HepG2 (cell line): Measurements from ENCODE around the gene RAMP1. TPM values are rescaled to one million over a fixed set of nuclear protein-coding genes. Genes with fewer than 3 reads are reported as not detected.

Experiments
- ATAC-seq: fragments of 200-7000 bp; cut with Tn5 transposase; 3 replicates; pipeline ENCODE4 v1.9.1; 2020; ENCODE audit warnings: mild to moderate bottlenecking, moderate library complexity
- BruUV-seq: library from RNA; stranded (reverse); fragments of 400-500 nt; replicated peaks from 2 replicates; lab custom pipeline; 2021; lab: Mats Ljungman, UMichigan
- CTCF ChIA-PET: fragments of 300-600 bp; formaldehyde crosslinking; extraction: SDS; loops from one replicate; lab custom pipeline; 2021; ENCODE audit warnings: low total read pairs, inconsistent platforms, low intra/inter-chr PET ratio; lab: Yijun Ruan, JAX
- POLR2A ChIA-PET: fragments of 350-600 bp; sonication (Branson Sonifier 250); formaldehyde crosslinking; loops from one replicate; lab custom pipeline; 2020; ENCODE audit warnings: antibody characterized with exemption, inconsistent platforms; lab: Yijun Ruan, JAX
- DNase-seq: peaks from one replicate; pipeline ENCODE4 v3.0.0-alpha.2; 2015; ENCODE audit warnings: low spot score
- FAIRE-seq: peaks from 3 replicates; lab custom pipeline; 2011; peaks lifted over from hg19 to GRCh38; lab: Jason Lieb, UNC
- H2AFZ ChIP-seq: one replicate; pipeline ENCODE4 v1.6.1; 2011; ENCODE audit warnings: low read length, inconsistent platforms
- H3K27ac ChIP-seq: fragments of 300-600 bp; 3 replicates; pipeline ENCODE4 v1.8.0; 2011; ENCODE audit warnings: mixed run types, mild to moderate bottlenecking, mixed read lengths, low read length, inconsistent platforms; ENCODE audit not compliant: insufficient read depth; ENCODE audit errors: extremely low read length
- H3K27me3 ChIP-seq, 2 experiments: fragments of 200-600 bp in 1 of 2; 2 replicates in 1 of 2; 3 replicates in 1 of 2; pipeline versions ENCODE4 v1.6.0 to v1.8.0; 2011; ENCODE audit warnings: low read length in 2 of 2, mild to moderate bottlenecking in 2 of 2, moderate library complexity in 2 of 2, inconsistent platforms in 1 of 2; ENCODE audit not compliant: insufficient read depth in 2 of 2, control insufficient read depth in 1 of 2
- H3K36me3 ChIP-seq, 2 experiments: fragments of 200-600 bp in 1 of 2; replicated peaks in 1 of 2; 2 replicates in 1 of 2; 3 replicates in 1 of 2; pipeline versions ENCODE4 v1.5.1 to v1.8.0; 2011; ENCODE audit warnings: low read length in 2 of 2, inconsistent platforms in 1 of 2; ENCODE audit not compliant: insufficient read depth in 2 of 2, control insufficient read depth in 1 of 2
- H3K4me1 ChIP-seq: 2 replicates; pipeline ENCODE4 v1.5.1; 2012; ENCODE audit warnings: low read length, inconsistent platforms; ENCODE audit not compliant: insufficient read depth
- H3K4me2 ChIP-seq: 2 replicates; pipeline ENCODE4 v1.6.0; 2011; ENCODE audit warnings: low read depth, low read length, inconsistent platforms
- H3K4me3 ChIP-seq, 3 experiments: fragments of 200-600 bp in 1 of 3; sonication (generic), shearing (Covaris generic) in 1 of 3; replicated peaks in 1 of 3; 2 replicates each; pipeline ENCODE4 v1.5.1; 2011 to 2016; ENCODE audit warnings: low read length in 3 of 3, inconsistent platforms in 2 of 3, low read depth in 2 of 3, mild to moderate bottlenecking in 2 of 3, control low read depth in 1 of 3, mixed read lengths in 1 of 3; ENCODE audit not compliant: insufficient read depth in 1 of 3
- H3K79me2 ChIP-seq: one replicate; pipeline ENCODE4 v1.6.1; 2011; ENCODE audit warnings: low read length, inconsistent platforms; ENCODE audit not compliant: insufficient read depth
- H3K9ac ChIP-seq: 2 replicates; pipeline ENCODE4 v1.6.0; 2011; ENCODE audit warnings: mild to moderate bottlenecking, low read depth, low read length, inconsistent platforms; ENCODE audit not compliant: insufficient read depth
- H3K9me3 ChIP-seq: 2 replicates; pipeline ENCODE4 v1.5.1; 2012; ENCODE audit warnings: mild to moderate bottlenecking, low read length
- H4K20me1 ChIP-seq: 2 replicates; pipeline ENCODE4 v1.6.0; 2011; ENCODE audit warnings: inconsistent platforms, mild to moderate bottlenecking, low read length, moderate library complexity; ENCODE audit not compliant: insufficient read depth
- CEBPB ChIP-seq: IDR thresholded peaks from 2 replicates; pipeline ENCODE4 v1.6.1; 2011; ENCODE audit warnings: low read depth, low read length, improper control_type of control experiment, borderline replicate concordance
- DR1 ChIP-seq: sonication (generic); formaldehyde crosslinking; IDR thresholded peaks from 2 replicates; pipeline ENCODE4 v1.8.0; 2021; ENCODE audit warnings: mild to moderate bottlenecking, missing genetic modification reagents, inconsistent platforms
- FIP1L1 ChIP-seq: fragments of 200-400 bp; formaldehyde crosslinking; IDR thresholded peaks from 2 replicates; pipeline ENCODE4 v1.6.1; 2018; ENCODE audit warnings: low read depth, mild to moderate bottlenecking, low read length, moderate library complexity, borderline replicate concordance; ENCODE audit not compliant: insufficient read depth
- HNF4G ChIP-seq, 2 experiments: sonication (generic) in 1 of 2; formaldehyde crosslinking in 1 of 2; IDR thresholded peaks; 2 replicates each; pipeline versions ENCODE4 v1.4.0 to v1.6.1; 2011 to 2020; ENCODE audit warnings: borderline replicate concordance in 2 of 2, low read depth in 2 of 2, mild to moderate bottlenecking in 2 of 2, low read length in 1 of 2, missing genetic modification reagents in 1 of 2, moderate library complexity in 1 of 2
- MAFK ChIP-seq, 2 experiments: IDR thresholded peaks in 1 of 2; conservative IDR thresholded peaks in 1 of 2; 2 replicates each; pipeline ENCODE4 v1.6.1; 2011; ENCODE audit warnings: improper control_type of control experiment in 2 of 2, low read length in 2 of 2
- SMYD3 ChIP-seq: sonication (generic); formaldehyde crosslinking; IDR thresholded peaks from 2 replicates; pipeline ENCODE4 v1.8.1; 2023; ENCODE audit warnings: mild to moderate bottlenecking, missing genetic modification reagents
- ZNF562 ChIP-seq: sonication (generic); formaldehyde crosslinking; IDR thresholded peaks from 2 replicates; pipeline ENCODE4 v1.8.0; 2022; ENCODE audit warnings: missing genetic modification reagents, borderline replicate concordance
- WGBS: methylation state at CpG from one replicate; pipeline ENCODE4 v1.1.6; 2017; ENCODE audit warnings: low lambda C conversion rate; 5-methylcytosine and 5-hydroxymethylcytosine counted together
- in situ Hi-C: cut with HindIII; loops from 2 replicates; pipeline ENCODE4 v1.10.0; 2017; ENCODE audit warnings: low pct_unique_long_range_greater_than_20kb; ENCODE audit not compliant: extremely low pct_ligation_motif_present
- intact Hi-C: fragments of 100-400 bp; cut with micrococcal nuclease; formaldehyde crosslinking; loops from one replicate; pipeline ENCODE4 v1.10.0; 2022; ENCODE audit not compliant: unreplicated experiment
- polyA plus RNA-seq, 8 experiments: library from polyadenylated mRNA; depleted of rRNA in 3 of 8; stranded (reverse) in 7 of 8; unstranded in 1 of 8; fragments of >200 nt; fragmentation: Illumina TruSeq in 4 of 8; extraction: Trizol in 4 of 8; gene quantifications; 2 replicates each; pipeline versions ENCODE4 v1.2.1 to v1.2.3, GENCODE V29; 2011 to 2016; ENCODE audit warnings: low read depth in 4 of 8, missing spikeins in 1 of 8, mixed read lengths in 1 of 8; ENCODE audit not compliant: insufficient read depth in 1 of 8
- total RNA-seq, 5 experiments: library from RNA; depleted of rRNA; stranded (reverse); fragments of >200 nt; fragmentation: Illumina TruSeq; extraction: Trizol; gene quantifications; 2 replicates each; pipeline ENCODE4 v1.2.3, GENCODE V29; 2016; ENCODE audit warnings: low read depth in 1 of 5
- TF ChIP-seq, protein P1 (sequence below): sonication (generic); formaldehyde crosslinking; IDR thresholded peaks from 2 replicates; pipeline ENCODE4 v1.5.1; 2020; ENCODE audit warnings: mild to moderate bottlenecking, moderate library complexity, missing genetic modification reagents
- TF ChIP-seq, protein P2 (sequence below): sonication (generic); formaldehyde crosslinking; IDR thresholded peaks from 2 replicates; pipeline ENCODE4 v1.4.0; 2020; ENCODE audit warnings: missing genetic modification reagents
- TF ChIP-seq, protein P3 (sequence below): sonication (generic); formaldehyde crosslinking; IDR thresholded peaks from 2 replicates; pipeline ENCODE4 v1.5.0; 2020; ENCODE audit warnings: missing genetic modification reagents, mild to moderate bottlenecking, borderline replicate concordance

The RAMP1 gene
- total and polyA plus RNA-seq, 2 of the 13 experiments (the other 11 are each of a cell fraction or from before 2014, with no cell fraction given), result 0.29 to 0.61 TPM

DNA sequence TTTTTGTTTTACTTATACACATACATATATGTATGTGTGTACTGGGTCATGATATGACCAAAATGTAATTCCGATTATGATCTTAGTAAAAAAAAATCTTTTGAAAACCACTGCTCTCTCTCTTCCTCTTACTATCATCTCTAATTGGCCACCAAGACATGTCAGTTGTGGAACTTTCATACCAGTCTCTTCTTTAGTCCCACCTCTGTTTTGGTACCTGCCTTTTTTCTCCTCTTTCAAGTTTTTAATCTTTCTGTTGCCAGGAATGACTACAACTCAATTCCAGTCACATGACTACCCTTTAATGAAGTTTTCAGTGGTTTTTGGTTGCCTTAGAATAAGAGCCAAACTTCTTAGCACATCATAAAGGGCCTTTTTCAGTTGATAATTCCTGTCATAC, 43.8 kb upstream of the RAMP1 start:
- H2AFZ ChIP-seq, result no peak overlapping the region
- no peaks in the 10 kb centered on the region for H3K9me3 ChIP-seq
- H3K9ac ChIP-seq, result no peak overlapping the region
- intact Hi-C loops, result no loop called here
- TF ChIP-seq ZNF562 (CRISPR knock-in tag) (no peak), FIP1L1 (no peak), HNF4G (IDR thresholded peaks at IDR 0.05; ENCODE audit: borderline replicate concordance, low read depth, low read length) (no peak), HNF4G (CRISPR knock-in tag; IDR thresholded peaks at IDR 0.05; ENCODE audit: borderline replicate concordance, low read depth) (no peak)
- TF ChIP-seq, protein P1, sequence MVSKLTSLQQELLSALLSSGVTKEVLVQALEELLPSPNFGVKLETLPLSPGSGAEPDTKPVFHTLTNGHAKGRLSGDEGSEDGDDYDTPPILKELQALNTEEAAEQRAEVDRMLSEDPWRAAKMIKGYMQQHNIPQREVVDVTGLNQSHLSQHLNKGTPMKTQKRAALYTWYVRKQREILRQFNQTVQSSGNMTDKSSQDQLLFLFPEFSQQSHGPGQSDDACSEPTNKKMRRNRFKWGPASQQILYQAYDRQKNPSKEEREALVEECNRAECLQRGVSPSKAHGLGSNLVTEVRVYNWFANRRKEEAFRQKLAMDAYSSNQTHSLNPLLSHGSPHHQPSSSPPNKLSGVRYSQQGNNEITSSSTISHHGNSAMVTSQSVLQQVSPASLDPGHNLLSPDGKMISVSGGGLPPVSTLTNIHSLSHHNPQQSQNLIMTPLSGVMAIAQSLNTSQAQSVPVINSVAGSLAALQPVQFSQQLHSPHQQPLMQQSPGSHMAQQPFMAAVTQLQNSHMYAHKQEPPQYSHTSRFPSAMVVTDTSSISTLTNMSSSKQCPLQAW, result no peak
- TF ChIP-seq, all 625 proteins: peak for 0
- Histone ChIP-seq H3K79me2 (no peaks in the 10 kb centered on the region), H4K20me1 (no peaks in the 10 kb centered on the region), H3K27me3 (0 out of 5 replicates have a peak, but pooled peaks cover 0 to 7% of the 10 kb centered on the region in 2 experiments), H3K27ac (no peak overlapping the region), H3K4me1 (no peaks in the 10 kb centered on the region), H3K36me3 (no peaks in the 10 kb centered on the region), H3K4me2 (no peak overlapping the region), H3K4me3 (no peak overlapping the region)
- 2% methylated on average over 1 of the region's 1 CpG for WGBS
- FAIRE-seq (no peak), ATAC-seq (no peak), DNase-seq (no peak)
- no TSS peak for BruUV-seq
- POLR2A ChIA-PET, result no interaction called here
- in situ Hi-C loops, result no loop called here
- CTCF ChIA-PET, result no interaction called here

DNA sequence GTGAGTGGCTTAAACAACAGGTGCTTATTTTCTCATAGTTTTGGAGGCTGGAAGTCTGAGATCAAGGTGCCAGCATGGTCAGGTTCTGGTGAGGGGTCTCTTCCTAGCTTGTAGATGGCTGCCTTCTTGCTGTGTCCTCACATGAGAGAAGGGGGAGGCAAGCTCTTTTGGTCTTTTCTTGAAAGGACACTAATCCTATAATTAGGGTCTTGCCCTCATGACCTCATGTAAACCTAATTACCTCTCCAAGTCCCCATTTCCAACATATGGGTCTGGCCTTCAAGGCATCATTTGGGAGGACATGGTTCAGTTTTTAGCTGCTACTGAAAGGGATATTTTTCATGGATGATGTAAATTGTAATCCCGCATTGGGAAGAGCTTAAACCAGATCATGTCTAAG, 42.9 kb upstream of the RAMP1 start:
- Histone ChIP-seq H3K9me3 (no peaks in the 10 kb centered on the region), H3K36me3 (no peaks in the 10 kb centered on the region), H3K4me1 (no peaks in the 10 kb centered on the region), H3K79me2 (no peaks in the 10 kb centered on the region), H3K27me3 (0 out of 5 replicates have a peak, but pooled peaks cover 0 to 4% of the 10 kb centered on the region in 2 experiments), H3K27ac (no peak overlapping the region), H4K20me1 (no peaks in the 10 kb centered on the region), H3K9ac (no peak overlapping the region), H3K4me3 (no peak overlapping the region), H3K4me2 (no peak overlapping the region), H2AFZ (no peak overlapping the region)
- no peak for FAIRE-seq
- WGBS, result 12% methylated on average over 1 of the region's 1 CpG
- POLR2A ChIA-PET, result no interaction called here
- CTCF ChIA-PET, result no interaction called here
- intact Hi-C loops, result no loop called here
- DNase-seq, result no peak
- in situ Hi-C loops, result no loop called here
- ATAC-seq, result no peak
- no TSS peak for BruUV-seq
- TF ChIP-seq, protein P2, sequence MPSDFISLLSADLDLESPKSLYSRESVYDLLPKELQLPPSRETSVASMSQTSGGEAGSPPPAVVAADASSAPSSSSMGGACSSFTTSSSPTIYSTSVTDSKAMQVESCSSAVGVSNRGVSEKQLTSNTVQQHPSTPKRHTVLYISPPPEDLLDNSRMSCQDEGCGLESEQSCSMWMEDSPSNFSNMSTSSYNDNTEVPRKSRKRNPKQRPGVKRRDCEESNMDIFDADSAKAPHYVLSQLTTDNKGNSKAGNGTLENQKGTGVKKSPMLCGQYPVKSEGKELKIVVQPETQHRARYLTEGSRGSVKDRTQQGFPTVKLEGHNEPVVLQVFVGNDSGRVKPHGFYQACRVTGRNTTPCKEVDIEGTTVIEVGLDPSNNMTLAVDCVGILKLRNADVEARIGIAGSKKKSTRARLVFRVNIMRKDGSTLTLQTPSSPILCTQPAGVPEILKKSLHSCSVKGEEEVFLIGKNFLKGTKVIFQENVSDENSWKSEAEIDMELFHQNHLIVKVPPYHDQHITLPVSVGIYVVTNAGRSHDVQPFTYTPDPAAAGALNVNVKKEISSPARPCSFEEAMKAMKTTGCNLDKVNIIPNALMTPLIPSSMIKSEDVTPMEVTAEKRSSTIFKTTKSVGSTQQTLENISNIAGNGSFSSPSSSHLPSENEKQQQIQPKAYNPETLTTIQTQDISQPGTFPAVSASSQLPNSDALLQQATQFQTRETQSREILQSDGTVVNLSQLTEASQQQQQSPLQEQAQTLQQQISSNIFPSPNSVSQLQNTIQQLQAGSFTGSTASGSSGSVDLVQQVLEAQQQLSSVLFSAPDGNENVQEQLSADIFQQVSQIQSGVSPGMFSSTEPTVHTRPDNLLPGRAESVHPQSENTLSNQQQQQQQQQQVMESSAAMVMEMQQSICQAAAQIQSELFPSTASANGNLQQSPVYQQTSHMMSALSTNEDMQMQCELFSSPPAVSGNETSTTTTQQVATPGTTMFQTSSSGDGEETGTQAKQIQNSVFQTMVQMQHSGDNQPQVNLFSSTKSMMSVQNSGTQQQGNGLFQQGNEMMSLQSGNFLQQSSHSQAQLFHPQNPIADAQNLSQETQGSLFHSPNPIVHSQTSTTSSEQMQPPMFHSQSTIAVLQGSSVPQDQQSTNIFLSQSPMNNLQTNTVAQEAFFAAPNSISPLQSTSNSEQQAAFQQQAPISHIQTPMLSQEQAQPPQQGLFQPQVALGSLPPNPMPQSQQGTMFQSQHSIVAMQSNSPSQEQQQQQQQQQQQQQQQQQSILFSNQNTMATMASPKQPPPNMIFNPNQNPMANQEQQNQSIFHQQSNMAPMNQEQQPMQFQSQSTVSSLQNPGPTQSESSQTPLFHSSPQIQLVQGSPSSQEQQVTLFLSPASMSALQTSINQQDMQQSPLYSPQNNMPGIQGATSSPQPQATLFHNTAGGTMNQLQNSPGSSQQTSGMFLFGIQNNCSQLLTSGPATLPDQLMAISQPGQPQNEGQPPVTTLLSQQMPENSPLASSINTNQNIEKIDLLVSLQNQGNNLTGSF, result no peak
- TF ChIP-seq MAFK (conservative IDR thresholded peaks at IDR 0.05 in 1 of 2, IDR thresholded peaks at IDR 0.05 in 1 of 2; ENCODE audit: low read length in 2 of 2) (no peak), DR1 (no peak), CEBPB (no peak), SMYD3 (CRISPR knock-in tag) (no peak)
- TF ChIP-seq, protein P3, sequence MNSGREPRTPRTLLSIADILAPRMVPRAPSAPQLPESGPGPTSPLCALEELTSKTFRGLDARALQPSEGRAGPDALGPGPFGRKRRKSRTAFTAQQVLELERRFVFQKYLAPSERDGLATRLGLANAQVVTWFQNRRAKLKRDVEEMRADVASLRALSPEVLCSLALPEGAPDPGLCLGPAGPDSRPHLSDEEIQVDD (CRISPR knock-in tag), result no peak
